Naive thymus-derived CD4-positive, alpha-beta T cell (primary cell): ENCODE data around the gene MAML2. TPM values are rescaled to one million over a fixed set of nuclear protein-coding genes. Genes with fewer than 3 reads are reported as not detected.

Experiments used
- ATAC-seq: fragments of 150-1000 bp; cut with Tn5 transposase; 2 replicates; pipeline ENCODE4 v1.10.0; 2021; ENCODE audit warnings: mild to moderate bottlenecking, moderate library complexity
- CTCF ChIA-PET: fragments of 350-600 bp; sonication (Branson Sonifier 250); formaldehyde crosslinking; loops from one replicate; lab custom pipeline; 2021; ENCODE audit warnings: antibody characterized with exemption; lab: Charles Lee
- POLR2A ChIA-PET: fragments of 350-600 bp; sonication (Branson Sonifier 250); formaldehyde crosslinking; loops from one replicate; lab custom pipeline; 2021; ENCODE audit warnings: antibody characterized with exemption, inconsistent platforms; lab: Charles Lee
- DNase-seq, 9 donors: peaks; one replicate each; pipeline versions ENCODE4 v3.0.0 to v3.0.0-alpha.2; 2020 to 2022; ENCODE audit warnings: mixed read lengths in 1 of 9
- H3K27ac ChIP-seq: one replicate; pipeline ENCODE4 v1.7.0; 2013; ENCODE audit warnings: mild to moderate bottlenecking, low read depth, low read length, moderate library complexity
- H3K27me3 ChIP-seq, 2 donors: one replicate each; pipeline ENCODE4 v1.7.0; 2013; ENCODE audit warnings: low read length in 2 of 2, mild to moderate bottlenecking in 2 of 2, moderate library complexity in 2 of 2; ENCODE audit not compliant: control insufficient read depth in 2 of 2, insufficient read depth in 2 of 2
- H3K36me3 ChIP-seq, 3 experiments: 1 replicate in 2 of 3; 2 replicates in 1 of 3; pipeline ENCODE4 v1.7.0; 2013; ENCODE audit warnings: low read length in 3 of 3, mild to moderate bottlenecking in 3 of 3, moderate library complexity in 1 of 3; ENCODE audit not compliant: insufficient read depth in 3 of 3, control insufficient read depth in 2 of 3
- H3K4me1 ChIP-seq, 2 donors: one replicate each; pipeline ENCODE4 v1.7.0; 2013; ENCODE audit warnings: low read length in 2 of 2, mild to moderate bottlenecking in 2 of 2, moderate library complexity in 1 of 2; ENCODE audit not compliant: control insufficient read depth in 2 of 2, insufficient read depth in 2 of 2
- H3K4me3 ChIP-seq: 2 replicates; pipeline ENCODE4 v1.7.0; 2013; ENCODE audit warnings: mild to moderate bottlenecking, low read length
- H3K9me3 ChIP-seq, 3 experiments: 1 replicate in 2 of 3; 2 replicates in 1 of 3; pipeline ENCODE4 v1.7.0; 2013; ENCODE audit warnings: low read length in 3 of 3; ENCODE audit not compliant: control insufficient read depth in 2 of 3
- H3K27ac Mint-ChIP-seq, 9 donors: one replicate each; pipeline ENCODE4 v1.8.0; 2020 to 2022; ENCODE audit warnings: mixed read lengths in 9 of 9, mild to moderate bottlenecking in 8 of 9, moderate library complexity in 5 of 9, inconsistent platforms in 2 of 9
- H3K27me3 Mint-ChIP-seq, 5 donors: one replicate each; pipeline ENCODE4 v1.8.0; 2021 to 2022; ENCODE audit warnings: mixed read lengths in 5 of 5, mild to moderate bottlenecking in 1 of 5
- H3K36me3 Mint-ChIP-seq, 5 donors: one replicate each; pipeline ENCODE4 v1.8.0; 2020 to 2022; ENCODE audit warnings: mixed read lengths in 5 of 5, mild to moderate bottlenecking in 3 of 5, inconsistent platforms in 1 of 5
- H3K4me1 Mint-ChIP-seq, 7 donors: one replicate each; pipeline ENCODE4 v1.8.0; 2020 to 2022; ENCODE audit warnings: mixed read lengths in 7 of 7, mild to moderate bottlenecking in 3 of 7, inconsistent platforms in 1 of 7
- H3K4me3 Mint-ChIP-seq, 10 donors: one replicate each; pipeline ENCODE4 v1.8.0; 2020 to 2022; ENCODE audit warnings: mild to moderate bottlenecking in 10 of 10, mixed read lengths in 10 of 10, moderate library complexity in 6 of 10, inconsistent platforms in 2 of 10
- H3K9me3 Mint-ChIP-seq, 11 donors: one replicate each; pipeline ENCODE4 v1.8.0; 2020 to 2022; ENCODE audit warnings: mixed read lengths in 11 of 11, mild to moderate bottlenecking in 4 of 11, inconsistent platforms in 1 of 11, moderate library complexity in 1 of 11
- intact Hi-C, 2 donors: fragments of 100-400 bp; cut with micrococcal nuclease; formaldehyde crosslinking; loops; one replicate each; pipeline ENCODE4 v1.15.1; 2023
- polyA plus RNA-seq, 2 donors: library from polyadenylated mRNA; unstranded; fragments of 300-500 nt; fragmentation: Illumina TruSeq; gene quantifications; one replicate each; pipeline ENCODE4 v1.2.3, GENCODE V29; 2021
- total RNA-seq, 6 experiments: library from RNA in 5 of 6; stranded (reverse) in 5 of 6; gene quantifications; 1 replicate in 5 of 6; 2 replicates in 1 of 6; pipeline ENCODE4 v1.2.3 and lab custom pipeline; 2021 to 2026

MAML2 gene
- total and polyA plus RNA-seq, 7 experiments from 2014 or later: 12.6 to 81.3 (median 52.5) TPM

DNA sequence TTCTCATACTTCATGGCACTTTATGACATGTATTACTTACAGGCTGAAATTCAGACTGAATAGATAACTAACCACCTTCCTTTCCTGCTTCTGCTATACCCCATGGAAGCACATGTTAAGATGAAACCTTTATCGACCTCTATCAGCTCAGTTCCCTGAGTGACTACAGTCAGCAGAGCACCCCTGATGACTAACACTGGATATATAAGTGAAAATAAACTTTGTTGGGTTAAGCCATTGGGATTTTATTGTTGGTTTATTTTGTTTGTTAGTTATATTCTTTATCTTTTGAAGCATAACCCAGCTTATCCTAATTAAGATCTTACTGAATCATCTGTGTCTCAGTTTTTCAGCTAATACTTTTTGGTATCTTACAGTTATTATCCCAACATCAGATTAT is 23.0 kb upstream of the MAML2 start:
- H3K4me3 Mint-ChIP-seq: no peak overlapping the region
- ChIA-PET POLR2A (interaction anchor here (0.6 kb wide), 1 partner anchor 312 kb away, joined by 4 read pairs; no protein-coding TSS in a partner anchor), CTCF (interaction anchor here (1.6 kb wide), 1 partner anchor 530 kb away, joined by 3 read pairs; no protein-coding TSS in a partner anchor)
- peaks cover 0 to 3% (median 0%) of the 10 kb centered on the region in 7 donors for H3K4me1 Mint-ChIP-seq
- DNase-seq (no peak), ATAC-seq (no peak)
- no peak overlapping the region for H3K4me3 ChIP-seq
- H3K36me3 ChIP-seq: peaks cover 0 to 10% (median 5%) of the 10 kb centered on the region in 3 experiments
- H3K4me1 ChIP-seq: no peaks in the 10 kb centered on the region
- H3K27ac ChIP-seq: no peak overlapping the region
- H3K27me3 Mint-ChIP-seq: no peaks in the 10 kb centered on the region
- peaks cover 6 to 29% (median 20%) of the 10 kb centered on the region in 5 donors for H3K36me3 Mint-ChIP-seq
- no peaks in the 10 kb centered on the region for H3K9me3 ChIP-seq
- no peaks in the 10 kb centered on the region for H3K27me3 ChIP-seq
- peaks cover 0 to 3% (median 0%) of the 10 kb centered on the region in 11 donors for H3K9me3 Mint-ChIP-seq
- no peak overlapping the region for H3K27ac Mint-ChIP-seq
- intact Hi-C loops: no loop called here

DNA sequence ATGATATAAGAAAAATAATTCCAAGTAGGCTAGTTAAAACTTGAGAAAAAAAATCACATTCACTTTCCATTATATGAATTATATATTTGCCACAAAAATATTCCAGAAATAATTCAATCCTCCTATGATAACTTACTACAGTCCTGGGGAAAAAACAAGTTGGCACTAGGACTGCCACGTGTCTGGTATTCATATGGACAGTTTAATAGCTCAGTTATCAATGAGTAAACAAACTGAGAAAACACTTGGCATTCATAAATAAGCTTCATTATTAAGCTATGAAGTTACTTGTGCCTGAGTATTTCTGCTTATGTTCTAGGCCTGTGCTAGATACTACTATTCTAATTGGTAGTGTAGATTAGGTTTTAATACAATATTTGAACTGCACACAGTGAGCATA is 22.5 kb upstream of the MAML2 start:
- ChIA-PET POLR2A (interaction anchor here (0.6 kb wide), 1 partner anchor 312 kb away, joined by 4 read pairs; no protein-coding TSS in a partner anchor), CTCF (interaction anchor here (0.6 to 1.6 kb wide), 3 partner anchors 24 to 1267 kb away, joined by 3 to 4 read pairs (median 3); partner anchors contain the start of genes CCDC82 and JRKL)

GRCh38 chr11:96361778-96362177 is 18.8 kb upstream of the MAML2 start:
- peaks cover 0 to 21% (median 5%) of the 10 kb centered on the region in 3 experiments for H3K36me3 ChIP-seq
- H3K4me1 Mint-ChIP-seq: peaks cover 0 to 22% (median 0%) of the 10 kb centered on the region in 7 donors
- no peaks in the 10 kb centered on the region for H3K4me1 ChIP-seq
- no peak overlapping the region for H3K27ac Mint-ChIP-seq
- no peaks in the 10 kb centered on the region for H3K9me3 ChIP-seq
- no peak overlapping the region for H3K4me3 Mint-ChIP-seq
- no peaks in the 10 kb centered on the region for H3K27me3 ChIP-seq
- ChIA-PET POLR2A (interaction anchor here (0.7 kb wide), 1 partner anchor 113 kb away, joined by 3 read pairs; no protein-coding TSS in a partner anchor), CTCF (interaction anchor here (0.9 to 1.1 kb wide), 2 partner anchors 19 to 305 kb away, joined by 3 to 6 read pairs; partner anchors contain the start of gene MAML2)
- peaks cover 5 to 23% (median 16%) of the 10 kb centered on the region in 5 donors for H3K36me3 Mint-ChIP-seq
- no peak for ATAC-seq
- H3K27ac ChIP-seq: no peak overlapping the region
- no peak for DNase-seq
- intact Hi-C loops: no loop called here
- H3K9me3 Mint-ChIP-seq: no peaks in the 10 kb centered on the region
- no peak overlapping the region for H3K4me3 ChIP-seq
- H3K27me3 Mint-ChIP-seq: no peaks in the 10 kb centered on the region

More for the DNA sequence above, 22.5 kb upstream of the MAML2 start:
- ATAC-seq (no peak), DNase-seq (no peak)
- Histone ChIP-seq H3K4me3 (no peak overlapping the region), H3K27ac (no peak overlapping the region), H3K4me1 (no peaks in the 10 kb centered on the region), H3K36me3 (peaks cover 0 to 5% (median 5%) of the 10 kb centered on the region in 3 experiments), H3K9me3 (no peaks in the 10 kb centered on the region), H3K27me3 (no peaks in the 10 kb centered on the region)
- Mint-ChIP-seq H3K27me3 (no peaks in the 10 kb centered on the region), H3K9me3 (peaks cover 0 to 3% (median 0%) of the 10 kb centered on the region in 11 donors), H3K36me3 (peaks cover 6 to 26% (median 15%) of the 10 kb centered on the region in 5 donors), H3K4me3 (no peak overlapping the region), H3K4me1 (peaks cover 0 to 3% (median 0%) of the 10 kb centered on the region in 7 donors), H3K27ac (no peak overlapping the region)
- intact Hi-C loops: no loop called here

- no peaks in the 10 kb centered on the region for H3K27me3 Mint-ChIP-seq
- no peak for ATAC-seq
- no peak overlapping the region for H3K27ac ChIP-seq
- intact Hi-C loops: no loop called here
- ChIA-PET CTCF (no interaction called here), POLR2A (no interaction called here)
- H3K9me3 ChIP-seq: no peaks in the 10 kb centered on the region
- no peaks in the 10 kb centered on the region for H3K4me1 ChIP-seq
- no peak overlapping the region for H3K4me3 Mint-ChIP-seq
- peak overlapping the region in 1 of 9 donors; percentile 28 for H3K27ac Mint-ChIP-seq
- H3K4me3 ChIP-seq: no peak overlapping the region
- H3K36me3 ChIP-seq: peaks cover 0 to 24% (median 1%) of the 10 kb centered on the region in 3 experiments
- H3K9me3 Mint-ChIP-seq: no peaks in the 10 kb centered on the region
- H3K4me1 Mint-ChIP-seq: peaks cover 0 to 29% (median 0%) of the 10 kb centered on the region in 7 donors
- no peak for DNase-seq
- H3K27me3 ChIP-seq: no peaks in the 10 kb centered on the region
- H3K36me3 Mint-ChIP-seq: peaks cover 17 to 45% (median 37%) of the 10 kb centered on the region in 5 donors
Measured at GRCh38 chr11:96358321-96358720, 15.3 kb upstream of the MAML2 start.

DNA sequence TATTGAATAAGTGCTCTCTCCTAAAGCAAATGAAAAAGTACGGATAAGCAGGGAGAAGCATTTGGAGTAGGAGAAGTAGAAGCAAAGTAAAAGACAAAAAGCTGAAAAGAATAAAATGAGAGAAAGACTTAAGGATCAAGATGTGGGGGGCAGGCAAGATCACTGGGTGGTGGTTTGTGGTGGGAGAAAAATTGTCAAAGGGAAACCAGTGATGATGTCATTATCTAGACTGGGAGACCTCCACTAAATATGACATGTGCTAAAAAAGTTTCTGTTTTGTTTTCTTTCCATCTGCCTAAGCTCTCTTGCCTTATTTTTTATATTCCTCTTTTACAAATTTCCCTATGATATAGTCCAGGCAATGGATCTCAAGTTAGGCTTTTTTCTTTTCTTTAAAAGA is 14.8 kb upstream of the MAML2 start:
- peak overlapping the region in 1 of 10 donors; percentile 1 for H3K4me3 Mint-ChIP-seq
- DNase-seq: no peak
- H3K9me3 ChIP-seq: no peaks in the 10 kb centered on the region
- ChIA-PET POLR2A (no interaction called here), CTCF (no interaction called here)
- no peak overlapping the region for H3K4me3 ChIP-seq
- H3K27me3 Mint-ChIP-seq: no peaks in the 10 kb centered on the region
- peaks cover 0 to 29% (median 0%) of the 10 kb centered on the region in 7 donors for H3K4me1 Mint-ChIP-seq
- H3K9me3 Mint-ChIP-seq: no peaks in the 10 kb centered on the region
- H3K27ac Mint-ChIP-seq: peak overlapping the region in 2 of 9 donors; percentile 12 to 22
- peaks cover 0 to 24% (median 0%) of the 10 kb centered on the region in 3 experiments for H3K36me3 ChIP-seq
- H3K36me3 Mint-ChIP-seq: peaks cover 17 to 43% (median 37%) of the 10 kb centered on the region in 5 donors
- H3K27ac ChIP-seq: no peak overlapping the region
- H3K27me3 ChIP-seq: no peaks in the 10 kb centered on the region
- ATAC-seq: no peak
- intact Hi-C loops: no loop called here
- H3K4me1 ChIP-seq: no peaks in the 10 kb centered on the region

GRCh38 chr11:96356848-96357247 is 13.9 kb upstream of the MAML2 start:
- Histone ChIP-seq H3K4me1 (no peaks in the 10 kb centered on the region), H3K27me3 (no peaks in the 10 kb centered on the region), H3K36me3 (peaks cover 0 to 24% (median 0%) of the 10 kb centered on the region in 3 experiments), H3K9me3 (no peaks in the 10 kb centered on the region), H3K27ac (no peak overlapping the region), H3K4me3 (no peak overlapping the region)
- H3K4me3 Mint-ChIP-seq: no peak overlapping the region
- DNase-seq: no peak
- H3K9me3 Mint-ChIP-seq: no peaks in the 10 kb centered on the region
- H3K27me3 Mint-ChIP-seq: no peaks in the 10 kb centered on the region
- intact Hi-C loops: no loop called here
- H3K27ac Mint-ChIP-seq: peak overlapping the region in 3 of 9 donors; percentile 7 to 76 (median 46)
- H3K36me3 Mint-ChIP-seq: peaks cover 17 to 45% (median 39%) of the 10 kb centered on the region in 5 donors
- POLR2A ChIA-PET: no interaction called here
- CTCF ChIA-PET: no interaction called here
- no peak for ATAC-seq
- peaks cover 0 to 29% (median 0%) of the 10 kb centered on the region in 7 donors for H3K4me1 Mint-ChIP-seq
